NCI-H1694 treated with DMSO at 0.1 percent for 48 hours (cell line): ENCODE measurements around the gene NPHP3.
A peak's percentile ranks its signal among the peaks of the same experiment; 100 is the strongest.
"Not testable (repeated sequence)": the region's sequence is repeated elsewhere in the genome, so short reads cannot be mapped to it uniquely, and the experiment has no call there.

Experiments used
- DNase-seq: peaks from one replicate; lab custom pipeline; 2025; lab: John Stamatoyannopoulos, UW

Gene NPHP3

DNA sequence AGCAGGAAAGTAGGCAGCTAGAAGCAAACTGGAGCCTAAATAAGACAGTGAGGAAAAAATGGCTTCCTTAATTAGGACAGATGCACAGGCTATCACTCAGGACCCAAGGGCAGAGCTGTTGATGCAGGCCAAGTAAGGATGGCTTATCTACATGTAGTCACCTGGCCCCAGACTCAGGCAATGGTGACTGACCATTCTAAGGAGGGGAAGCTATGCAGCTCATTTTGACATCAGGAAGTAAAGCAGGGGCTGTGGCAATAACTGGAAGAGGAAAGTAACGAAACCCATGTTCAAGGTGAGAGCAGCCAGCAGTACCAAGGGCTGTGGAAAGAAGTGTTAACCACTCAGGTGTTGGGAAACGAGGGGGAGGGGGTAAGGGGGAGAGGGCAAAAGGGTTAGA lies 78.8 kb downstream of the NPHP3 start:
- DNase-seq: no peak

DNA sequence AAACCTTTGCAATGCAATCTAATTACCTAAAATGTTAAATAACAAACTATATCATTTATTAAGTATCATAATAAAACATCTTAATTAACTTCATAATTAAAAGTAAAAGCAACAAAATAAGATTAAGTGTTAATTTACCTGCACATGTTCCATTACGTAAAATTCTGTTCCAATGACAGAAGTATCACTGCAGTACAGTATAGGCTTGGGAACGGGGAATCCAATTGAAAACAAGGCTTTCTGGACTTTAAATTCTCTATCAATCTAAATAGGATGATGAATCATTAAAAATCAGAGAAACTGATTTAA lies 79.7 kb downstream of the NPHP3 start:
- DNase-seq: no peak

DNA sequence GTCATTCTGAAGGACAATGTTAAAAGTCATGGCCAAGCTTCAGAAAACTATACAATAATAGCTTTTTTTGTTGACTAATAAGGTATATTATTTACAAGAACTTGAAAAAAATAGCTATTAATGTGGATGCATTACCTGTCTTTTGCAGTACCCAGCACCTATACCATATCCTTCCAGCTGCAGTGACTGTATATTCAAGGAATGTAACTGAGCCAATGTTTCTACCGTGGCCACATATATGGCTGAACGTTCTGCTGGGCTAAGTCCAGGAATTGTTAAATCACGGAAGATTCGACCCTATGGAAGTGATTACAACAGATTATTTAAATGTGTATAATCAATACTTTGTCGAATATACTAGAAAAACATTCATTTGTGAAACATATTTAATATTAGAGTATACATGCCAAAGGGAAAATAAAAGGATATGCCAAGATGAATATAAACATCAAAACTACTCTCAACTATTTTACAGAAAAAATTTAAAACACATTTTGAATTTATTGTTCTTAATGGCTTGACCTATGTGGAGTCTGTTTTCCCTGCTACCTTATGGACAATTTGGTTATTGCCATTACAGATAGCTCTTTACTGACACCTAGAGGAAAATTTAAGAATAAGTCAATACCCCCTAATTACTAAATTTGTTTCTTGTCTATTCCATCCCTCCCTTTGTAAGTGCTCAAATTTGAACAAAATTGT lies 80.2 kb downstream of the NPHP3 start:
- peak; percentile 61 for DNase-seq

DNA sequence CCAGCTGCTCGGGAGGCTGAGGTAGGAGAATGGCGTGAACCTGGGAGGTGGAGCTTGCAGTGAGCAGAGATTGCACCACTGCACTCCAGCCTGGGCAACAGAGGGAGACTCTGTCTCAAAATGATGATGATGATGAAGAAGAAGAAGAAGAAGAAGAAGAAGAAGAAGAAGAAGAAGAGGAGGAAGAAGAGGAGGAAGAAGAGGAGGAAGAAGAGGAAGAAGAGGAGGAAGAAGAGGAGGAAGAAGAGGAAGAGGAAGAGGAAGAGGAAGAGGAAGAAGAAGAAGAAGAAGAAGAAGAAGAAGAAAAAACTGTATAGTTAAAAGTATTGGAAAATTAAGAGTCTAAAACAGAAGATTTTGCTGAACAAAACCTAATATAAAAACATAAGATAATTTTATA lies 80.8 kb downstream of the NPHP3 start:
- DNase-seq: not testable (repeated sequence)

DNA sequence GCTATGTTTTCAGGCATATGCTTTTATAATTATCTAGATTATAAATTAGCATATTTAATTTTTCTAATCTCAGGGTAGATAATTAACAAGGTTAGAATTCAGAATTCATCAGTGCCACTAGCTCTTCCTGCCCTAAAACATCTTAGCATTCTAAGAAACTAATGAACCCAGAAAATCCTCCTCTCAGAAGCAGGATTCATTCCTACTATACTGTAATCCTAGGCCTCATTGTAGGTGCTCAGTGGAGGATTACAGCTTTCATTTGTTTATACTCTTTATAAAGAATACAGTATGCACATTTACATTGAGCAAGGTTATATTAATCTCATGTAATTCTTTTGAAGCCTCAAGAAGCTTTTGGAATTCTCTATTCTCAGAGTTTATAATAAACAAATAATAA lies 83.5 kb downstream of the NPHP3 start:
- no peak for DNase-seq

DNA sequence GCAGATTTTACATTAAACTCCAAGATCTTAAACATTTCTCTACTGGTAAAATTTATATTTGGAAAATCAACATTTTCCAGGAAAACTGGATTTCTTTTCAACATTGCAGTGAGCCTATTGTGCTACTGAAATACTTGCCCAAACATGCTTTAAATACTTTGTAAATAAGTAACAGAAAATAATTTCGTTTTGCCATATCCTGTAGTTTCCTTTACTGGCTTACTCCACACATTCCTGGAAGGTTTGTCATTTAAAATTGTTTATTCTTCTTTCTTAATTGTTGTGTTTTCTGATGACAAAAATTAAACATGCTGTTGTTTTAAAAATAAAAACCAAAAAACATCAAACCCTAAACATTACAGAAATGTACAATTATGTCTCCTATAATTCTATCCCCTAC lies 84.6 kb downstream of the NPHP3 start:
- DNase-seq: no peak

DNA sequence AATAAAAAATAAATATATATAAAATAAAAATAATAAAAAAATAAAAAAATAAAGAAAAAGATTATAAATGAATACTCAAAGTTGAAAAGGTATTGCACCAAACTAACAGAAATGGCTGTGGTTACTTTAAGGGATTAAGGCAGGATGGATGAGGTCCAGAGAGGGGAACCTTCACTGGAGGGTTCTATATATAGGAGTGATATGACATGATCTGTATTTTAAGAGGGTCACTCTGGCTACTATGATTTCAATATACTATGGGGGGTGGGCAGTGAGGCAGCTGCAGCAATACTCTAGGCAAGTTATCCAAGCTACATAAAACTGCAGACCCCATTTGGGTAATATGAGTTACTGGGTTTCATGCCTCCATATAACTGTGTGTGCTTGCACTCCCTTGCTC lies 87.2 kb downstream of the NPHP3 start:
- no peak for DNase-seq
